Activated T-cell treated with anti-CD3 and anti-CD28 coated beads, Interleukin-2, amount 50 U/mL, for 24 hours (primary cell): ENCODE data around the gene HDGFL2.
"Not testable (repeated sequence)": the region's sequence is repeated elsewhere in the genome, so short reads cannot be mapped to it uniquely, and the experiment has no call there.

Source experiments
- DNase-seq: peaks from one replicate; pipeline ENCODE4 v3.0.0-alpha.2; 2020
- H3K27ac Mint-ChIP-seq: 2 replicates; pipeline ENCODE4 v1.8.0; 2020; ENCODE audit warnings: mild to moderate bottlenecking, mixed read lengths
- H3K27me3 Mint-ChIP-seq: 2 replicates; pipeline ENCODE4 v1.8.0; 2020; ENCODE audit warnings: mixed read lengths
- H3K36me3 Mint-ChIP-seq: 2 replicates; pipeline ENCODE4 v1.8.0; 2020; ENCODE audit warnings: low read depth, mixed read lengths
- H3K4me1 Mint-ChIP-seq: 2 replicates; pipeline ENCODE4 v1.8.0; 2020; ENCODE audit warnings: low read depth, mixed read lengths
- H3K4me3 Mint-ChIP-seq: 2 replicates; pipeline ENCODE4 v1.8.0; 2020; ENCODE audit warnings: mild to moderate bottlenecking, moderate library complexity, mixed read lengths
- H3K9me3 Mint-ChIP-seq: 2 replicates; pipeline ENCODE4 v1.8.0; 2020; ENCODE audit warnings: mixed read lengths

HDGFL2 gene

GRCh38 chr19:4519172-4519496 is 47.0 kb downstream of the HDGFL2 start:
- Mint-ChIP-seq H3K27ac (no peak overlapping the region), H3K27me3 (peaks cover 5% of the 10 kb centered on the region)

GRCh38 chr19:4519521-4520277 is 47.6 kb downstream of the HDGFL2 start:
- no peak for DNase-seq
- Mint-ChIP-seq H3K9me3 (no peaks in the 10 kb centered on the region), H3K4me3 (no peak overlapping the region), H3K4me1 (no peaks in the 10 kb centered on the region), H3K36me3 (no peaks in the 10 kb centered on the region), H3K27ac (no peak overlapping the region), H3K27me3 (peaks cover 5% of the 10 kb centered on the region)

More at GRCh38 chr19:4519172-4519496, 47.0 kb downstream of the HDGFL2 start:
- Mint-ChIP-seq H3K4me3 (no peak overlapping the region), H3K9me3 (no peaks in the 10 kb centered on the region), H3K4me1 (no peaks in the 10 kb centered on the region), H3K36me3 (no peaks in the 10 kb centered on the region)
- DNase-seq, result no peak

GRCh38 chr19:4521170-4521887 is 49.2 kb downstream of the HDGFL2 start:
- H3K9me3 Mint-ChIP-seq, result no peaks in the 10 kb centered on the region
- peaks cover 5% of the 10 kb centered on the region for H3K27me3 Mint-ChIP-seq
- no peaks in the 10 kb centered on the region for H3K4me1 Mint-ChIP-seq
- H3K36me3 Mint-ChIP-seq, result no peaks in the 10 kb centered on the region
- no peak for DNase-seq
- H3K27ac Mint-ChIP-seq, result no peak overlapping the region
- H3K4me3 Mint-ChIP-seq, result no peak overlapping the region

- H3K9me3 Mint-ChIP-seq, result no peaks in the 10 kb centered on the region
- H3K36me3 Mint-ChIP-seq, result no peaks in the 10 kb centered on the region
- H3K27ac Mint-ChIP-seq, result no peak overlapping the region
- H3K27me3 Mint-ChIP-seq, result peaks cover 5% of the 10 kb centered on the region
- H3K4me3 Mint-ChIP-seq, result no peak overlapping the region
- no peaks in the 10 kb centered on the region for H3K4me1 Mint-ChIP-seq
- no peak for DNase-seq
Observed at GRCh38 chr19:4521888-4522242, 49.8 kb downstream of the HDGFL2 start.

- no peak for DNase-seq
- Mint-ChIP-seq H3K4me1 (no peaks in the 10 kb centered on the region), H3K27ac (no peak overlapping the region), H3K9me3 (no peaks in the 10 kb centered on the region), H3K27me3 (peaks cover 5% of the 10 kb centered on the region), H3K4me3 (no peak overlapping the region), H3K36me3 (no peaks in the 10 kb centered on the region)
Observed at GRCh38 chr19:4522291-4523002, 50.4 kb downstream of the HDGFL2 start.

GRCh38 chr19:4523306-4524110 is 51.4 kb downstream of the HDGFL2 start:
- DNase-seq, result peak; percentile 51
- Mint-ChIP-seq H3K27ac (no peak overlapping the region), H3K36me3 (no peaks in the 10 kb centered on the region), H3K27me3 (peaks cover 5% of the 10 kb centered on the region), H3K9me3 (no peaks in the 10 kb centered on the region), H3K4me1 (no peaks in the 10 kb centered on the region), H3K4me3 (no peak overlapping the region)

- Mint-ChIP-seq H3K9me3 (no peaks in the 10 kb centered on the region), H3K4me1 (no peaks in the 10 kb centered on the region), H3K36me3 (no peaks in the 10 kb centered on the region), H3K27ac (no peak overlapping the region), H3K4me3 (no peak overlapping the region), H3K27me3 (no peaks in the 10 kb centered on the region)
- DNase-seq, result peak; percentile 77
Observed at GRCh38 chr19:4524808-4525562, 52.9 kb downstream of the HDGFL2 start.

- DNase-seq, result no peak
- H3K4me1 Mint-ChIP-seq, result no peaks in the 10 kb centered on the region
Observed at GRCh38 chr19:4525563-4526002, 53.5 kb downstream of the HDGFL2 start.

GRCh38 chr19:4527377-4527776 is 55.3 kb downstream of the HDGFL2 start:
- H3K9me3 Mint-ChIP-seq, DNase-seq, H3K36me3 Mint-ChIP-seq, H3K27me3 Mint-ChIP-seq, H3K4me1 Mint-ChIP-seq, H3K4me3 Mint-ChIP-seq, H3K27ac Mint-ChIP-seq: not testable (repeated sequence)

More at GRCh38 chr19:4525563-4526002, 53.5 kb downstream of the HDGFL2 start:
- H3K4me3 Mint-ChIP-seq, result no peak overlapping the region
- no peaks in the 10 kb centered on the region for H3K36me3 Mint-ChIP-seq
- no peaks in the 10 kb centered on the region for H3K9me3 Mint-ChIP-seq
- no peaks in the 10 kb centered on the region for H3K27me3 Mint-ChIP-seq
- no peak overlapping the region for H3K27ac Mint-ChIP-seq

GRCh38 chr19:4528843-4529242 is 56.7 kb downstream of the HDGFL2 start:
- Mint-ChIP-seq H3K27me3 (peaks cover 6% of the 10 kb centered on the region), H3K27ac (no peak overlapping the region), H3K4me3 (no peak overlapping the region), H3K9me3 (no peaks in the 10 kb centered on the region), H3K4me1 (no peaks in the 10 kb centered on the region), H3K36me3 (no peaks in the 10 kb centered on the region)
- DNase-seq, result no peak

- H3K27ac Mint-ChIP-seq, result no peak overlapping the region
- H3K9me3 Mint-ChIP-seq, result no peaks in the 10 kb centered on the region
Observed at GRCh38 chr19:4529924-4530522, 57.9 kb downstream of the HDGFL2 start.

GRCh38 chr19:4531562-4532165 is 59.6 kb downstream of the HDGFL2 start:
- DNase-seq, result no peak
- H3K4me3 Mint-ChIP-seq, result no peak overlapping the region
- no peaks in the 10 kb centered on the region for H3K36me3 Mint-ChIP-seq
- H3K27ac Mint-ChIP-seq, result no peak overlapping the region
- peaks cover 3% of the 10 kb centered on the region for H3K4me1 Mint-ChIP-seq
- no peaks in the 10 kb centered on the region for H3K9me3 Mint-ChIP-seq
- peaks cover 15% of the 10 kb centered on the region for H3K27me3 Mint-ChIP-seq

More at GRCh38 chr19:4529924-4530522, 57.9 kb downstream of the HDGFL2 start:
- H3K36me3 Mint-ChIP-seq, result no peaks in the 10 kb centered on the region
- no peak for DNase-seq
- no peak overlapping the region for H3K4me3 Mint-ChIP-seq
- peaks cover 9% of the 10 kb centered on the region for H3K27me3 Mint-ChIP-seq
- H3K4me1 Mint-ChIP-seq, result peaks cover 2% of the 10 kb centered on the region

GRCh38 chr19:4533334-4533733 is 61.2 kb downstream of the HDGFL2 start:
- no peak overlapping the region for H3K4me3 Mint-ChIP-seq
- peaks cover 3% of the 10 kb centered on the region for H3K4me1 Mint-ChIP-seq
- peaks cover 26% of the 10 kb centered on the region for H3K27me3 Mint-ChIP-seq
- no peak overlapping the region for H3K27ac Mint-ChIP-seq
- H3K9me3 Mint-ChIP-seq, result no peaks in the 10 kb centered on the region
- no peaks in the 10 kb centered on the region for H3K36me3 Mint-ChIP-seq
- DNase-seq, result no peak
